HEK293T (cell line): ENCODE results near the gene CTNNA3.

Source experiments
- ARNT ChIP-seq: fragments of 450-650 bp; IDR thresholded peaks from 2 replicates; pipeline ENCODE4 v1.6.1; 2017; ENCODE audit warnings: mild to moderate bottlenecking
- BHLHE40 ChIP-seq: fragments of 450-650 bp; IDR thresholded peaks from 2 replicates; pipeline ENCODE4 v1.6.1; 2016; ENCODE audit warnings: mild to moderate bottlenecking, moderate library complexity, borderline replicate concordance
- HDGF ChIP-seq: fragments of 450-650 bp; IDR thresholded peaks from 2 replicates; pipeline ENCODE4 v1.6.1; 2017; ENCODE audit warnings: antibody characterized with exemption, borderline replicate concordance
- LEF1 ChIP-seq: fragments of 450-650 bp; IDR thresholded peaks from 2 replicates; pipeline ENCODE4 v1.6.1; 2017; ENCODE audit warnings: mild to moderate bottlenecking, borderline replicate concordance
- SP1 ChIP-seq: fragments of 450-650 bp; IDR thresholded peaks from 2 replicates; pipeline ENCODE4 v1.6.1; 2017
- TARDBP ChIP-seq: fragments of 450-650 bp; IDR thresholded peaks from 2 replicates; pipeline ENCODE4 v1.6.1; 2016

DNA sequence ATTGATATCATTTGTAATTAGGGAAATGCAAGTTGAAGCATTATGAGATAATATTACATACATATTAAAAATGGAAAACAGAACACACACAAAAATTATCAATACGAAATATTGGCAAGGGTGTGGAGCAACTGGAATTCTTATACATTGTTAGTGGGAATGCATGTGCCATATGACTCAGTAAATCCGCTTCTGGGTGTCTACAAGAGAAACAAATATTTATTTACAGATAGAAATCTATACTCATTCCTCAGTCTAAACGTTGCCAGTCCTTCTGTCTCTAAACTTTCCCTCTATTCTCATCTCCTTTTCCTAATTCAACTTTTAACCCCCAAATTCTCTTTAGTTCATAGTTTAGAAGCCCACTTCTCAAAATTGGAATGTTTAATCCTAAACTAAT is 940.5 kb downstream of the CTNNA3 start:
- TF ChIP-seq BHLHE40, result no peak
- TF ChIP-seq ARNT, result no peak
- TF ChIP-seq LEF1, result no peak
- TF ChIP-seq HDGF, result no peak
- TF ChIP-seq SP1, result no peak
- no peak for TF ChIP-seq TARDBP
